Measurements from ENCODE around the gene TBCA.

GRCh38 chr5:77778881-77779438 lies 2.8 kb upstream of the TBCA start:
- TF ChIP-seq EZH2 (IDR thresholded peaks at IDR 0.05) (no peak), POLR2AphosphoS5 (IDR thresholded peaks at IDR 0.05; ENCODE audit: borderline replicate concordance, low read depth, low read length) (no peak), FOXP2 (optimal IDR thresholded peaks at IDR 0.05; ENCODE audit: control extremely low read depth, extremely low read length, insufficient read depth) (no peak)
